Panc1 (cell line): ENCODE data around the gene SGSM1. TPM values are rescaled to one million over a fixed set of nuclear protein-coding genes. Genes with fewer than 3 reads are reported as not detected.

Source experiments
- ATAC-seq: fragments of 200-7000 bp; cut with Tn5 transposase; 2 replicates; pipeline ENCODE4 v1.9.1; 2020; ENCODE audit warnings: mild to moderate bottlenecking, moderate library complexity
- BruUV-seq: library from RNA; stranded (reverse); fragments of 400-500 nt; replicated peaks from 2 replicates; lab custom pipeline; 2021; lab: Mats Ljungman, UMichigan
- CTCF ChIA-PET: fragments of 300-600 bp; sonication (Branson Sonifier 250); formaldehyde crosslinking; loops from one replicate; lab custom pipeline; 2022; ENCODE audit warnings: antibody characterized with exemption; lab: Charles Lee
- POLR2A ChIA-PET: fragments of 300-600 bp; sonication (Branson Sonifier 250); formaldehyde crosslinking; loops from one replicate; lab custom pipeline; 2022; ENCODE audit warnings: antibody characterized with exemption; lab: Charles Lee
- DNase-seq: peaks from one replicate; pipeline ENCODE4 v3.0.0-alpha.2; 2010; ENCODE audit warnings: low read depth, low spot score
- H3K27ac ChIP-seq: 2 replicates; pipeline ENCODE4 v1.5.1; 2011; ENCODE audit warnings: mild to moderate bottlenecking, low read length, inconsistent platforms
- H3K27me3 ChIP-seq: fragments of 200-500 bp; sonication (Bioruptor generic); 2 replicates; pipeline ENCODE4 v1.6.0; 2014; ENCODE audit warnings: low read length, inconsistent platforms; ENCODE audit not compliant: control insufficient read depth, insufficient read depth
- H3K36me3 ChIP-seq: fragments of 200-500 bp; sonication (Bioruptor generic); 2 replicates; pipeline ENCODE4 v1.5.1; 2014; ENCODE audit warnings: inconsistent platforms, mild to moderate bottlenecking, low read length, moderate library complexity; ENCODE audit not compliant: control insufficient read depth, insufficient read depth
- H3K4me1 ChIP-seq: 2 replicates; pipeline ENCODE4 v1.5.1; 2011; ENCODE audit warnings: inconsistent platforms, mild to moderate bottlenecking, low read length, moderate library complexity; ENCODE audit not compliant: control insufficient read depth, insufficient read depth
- H3K4me3 ChIP-seq, 2 experiments: 2 replicates each; pipeline ENCODE4 v1.5.1; 2011 to 2012; ENCODE audit warnings: low read depth in 2 of 2, low read length in 2 of 2, mild to moderate bottlenecking in 2 of 2, inconsistent platforms in 1 of 2, moderate library complexity in 1 of 2
- H3K9me3 ChIP-seq: fragments of 200-500 bp; sonication (Bioruptor generic); 2 replicates; pipeline ENCODE4 v1.5.1; 2014; ENCODE audit warnings: low read depth, mild to moderate bottlenecking, inconsistent platforms, low read length, moderate library complexity; ENCODE audit not compliant: control insufficient read depth, insufficient read depth
- CTCF ChIP-seq: fragments of 450-650 bp; IDR thresholded peaks from 2 replicates; pipeline ENCODE4 v1.5.1; 2017; ENCODE audit warnings: mild to moderate bottlenecking
- POLR2AphosphoS5 ChIP-seq: IDR thresholded peaks from 2 replicates; pipeline ENCODE4 v1.6.1; 2012; ENCODE audit warnings: mild to moderate bottlenecking, low read depth, low read length, moderate library complexity
- REST ChIP-seq, 2 experiments: IDR thresholded peaks; 2 replicates each; pipeline ENCODE4 v1.6.1; 2011 to 2012; ENCODE audit warnings: low read depth in 2 of 2, control low read depth in 1 of 2, low read length in 1 of 2, mild to moderate bottlenecking in 1 of 2, moderate library complexity in 1 of 2; ENCODE audit not compliant: insufficient read depth in 1 of 2
- SIN3A ChIP-seq: IDR thresholded peaks from 2 replicates; pipeline ENCODE4 v1.6.1; 2012; ENCODE audit warnings: low read depth, mild to moderate bottlenecking, low read length, moderate library complexity, borderline replicate concordance; ENCODE audit not compliant: insufficient read depth
- TCF7L2 ChIP-seq: IDR thresholded peaks from 2 replicates; pipeline ENCODE4 v1.6.1; 2011; ENCODE audit warnings: mild to moderate bottlenecking, low read depth, low read length, inconsistent platforms
- in situ Hi-C: cut with HindIII; loops from 2 replicates; pipeline ENCODE4 v1.10.0; 2016; ENCODE audit warnings: low sequenced_read_pairs, low pct_unique_long_range_greater_than_20kb
- intact Hi-C: fragments of 100-400 bp; cut with micrococcal nuclease; formaldehyde crosslinking; loops from one replicate; pipeline ENCODE4 v1.10.0; 2022; ENCODE audit not compliant: unreplicated experiment
- total RNA-seq: library from RNA; stranded (reverse); gene quantifications from one replicate; pipeline ENCODE4 v1.2.1, GENCODE V29; 2021; ENCODE audit not compliant: unreplicated experiment

The SGSM1 gene
- total RNA-seq, 1 experiment from 2014 or later: 1.6 TPM

DNA sequence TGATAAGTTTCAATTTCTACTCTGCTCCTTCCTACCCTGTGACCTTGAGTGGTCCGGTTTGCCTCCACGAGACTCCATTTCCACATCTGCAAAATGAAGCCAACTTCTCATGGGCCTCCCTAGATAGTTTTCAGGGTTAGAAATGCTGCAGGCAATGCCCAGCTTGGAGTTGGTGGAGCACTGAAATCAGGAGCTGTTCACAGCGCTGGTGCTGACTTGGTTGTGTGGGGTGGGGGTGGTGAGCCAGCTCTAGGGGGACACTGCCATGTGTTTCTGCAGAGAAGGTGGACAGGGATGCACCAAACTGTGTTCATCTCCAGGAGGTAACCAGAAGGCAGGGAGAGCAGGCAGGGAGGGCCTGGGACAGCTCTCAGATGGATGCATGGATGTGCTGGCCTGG is 37.0 kb downstream of the SGSM1 start:
- no peaks in the 10 kb centered on the region for H3K27me3 ChIP-seq
- no TSS peak for BruUV-seq
- DNase-seq (no peak), ATAC-seq (no peak)
- intact Hi-C loops (no loop called here), in situ Hi-C loops (no loop called here)
- ChIA-PET CTCF (no interaction called here), POLR2A (interaction anchor here (0.7 kb wide), 1 partner anchor 1411 kb away, joined by 3 read pairs; no protein-coding TSS in a partner anchor)
- no peak overlapping the region for H3K27ac ChIP-seq
- no peaks in the 10 kb centered on the region for H3K36me3 ChIP-seq
- H3K4me1 ChIP-seq: no peaks in the 10 kb centered on the region
- no peak overlapping the region for H3K4me3 ChIP-seq
- no peaks in the 10 kb centered on the region for H3K9me3 ChIP-seq
- peak; percentile 68 to 83 for TF ChIP-seq REST (IDR thresholded peaks at IDR 0.05; ENCODE audit: insufficient read depth in 1 of 2, low read depth in 2 of 2, low read length in 1 of 2)
- TF ChIP-seq CTCF: no peak
- TF ChIP-seq POLR2AphosphoS5: no peak
- no peak for TF ChIP-seq TCF7L2
- no peak for TF ChIP-seq SIN3A

GRCh38 chr22:24845041-24845898 is 39.3 kb downstream of the SGSM1 start:
- CTCF ChIA-PET: no interaction called here
- Histone ChIP-seq H3K27ac (no peak overlapping the region), H3K9me3 (no peaks in the 10 kb centered on the region), H3K4me1 (no peaks in the 10 kb centered on the region), H3K27me3 (no peaks in the 10 kb centered on the region), H3K4me3 (no peak overlapping the region), H3K36me3 (no peaks in the 10 kb centered on the region)
- ATAC-seq: no peak
- TF ChIP-seq SIN3A (no peak), CTCF (no peak), TCF7L2 (no peak), POLR2AphosphoS5 (no peak)
- BruUV-seq: no TSS peak
- intact Hi-C loops: no loop called here
- POLR2A ChIA-PET: no interaction called here
- DNase-seq: no peak
- in situ Hi-C loops: no loop called here
